OCI-LY1 (cell line): ENCODE measurements around the gene TRMT44.

Source experiments
- H2AFZ ChIP-seq: fragments of 200-600 bp; sonication (generic), shearing (Covaris generic); 2 replicates; pipeline ENCODE4 v1.6.0; 2014; ENCODE audit warnings: antibody characterized with exemption, mild to moderate bottlenecking, low read length
- H3F3A ChIP-seq: fragments of 200-600 bp; sonication (generic), shearing (Covaris generic); 2 replicates; pipeline ENCODE4 v1.6.0; 2014; ENCODE audit warnings: mild to moderate bottlenecking, antibody characterized with exemption, low read length, moderate library complexity; ENCODE audit not compliant: insufficient read depth
- H3K27ac ChIP-seq: fragments of 200-600 bp; sonication (generic); 2 replicates; pipeline ENCODE4 v1.5.1; 2014; ENCODE audit warnings: low read length, mixed run types, mild to moderate bottlenecking, low read depth; ENCODE audit not compliant: poor library complexity, severe bottlenecking
- H3K27me3 ChIP-seq: fragments of 200-600 bp; sonication (generic); 2 replicates; pipeline ENCODE4 v1.6.0; 2014; ENCODE audit warnings: antibody characterized with exemption, mild to moderate bottlenecking, low read length, moderate library complexity; ENCODE audit not compliant: insufficient read depth
- H3K36me3 ChIP-seq: fragments of 200-600 bp; sonication (generic); 2 replicates; pipeline ENCODE4 v1.6.1; 2014; ENCODE audit warnings: mild to moderate bottlenecking, antibody characterized with exemption, low read length, moderate library complexity, mixed read lengths; ENCODE audit not compliant: insufficient read depth
- H3K4me1 ChIP-seq: fragments of 200-600 bp; sonication (generic); 2 replicates; pipeline ENCODE4 v1.5.1; 2014; ENCODE audit warnings: mild to moderate bottlenecking, low read length, moderate library complexity; ENCODE audit not compliant: insufficient read depth, severe bottlenecking
- H3K4me2 ChIP-seq: fragments of 200-600 bp; sonication (generic), shearing (Covaris generic); 2 replicates; pipeline ENCODE4 v1.6.1; 2014; ENCODE audit warnings: low read length
- H3K4me3 ChIP-seq: fragments of 200-600 bp; sonication (generic); 2 replicates; pipeline ENCODE4 v1.5.1; 2014; ENCODE audit warnings: low read length, low read depth, mild to moderate bottlenecking, mixed read lengths; ENCODE audit not compliant: poor library complexity, severe bottlenecking
- H3K79me2 ChIP-seq: fragments of 200-600 bp; shearing (Covaris generic); 2 replicates; pipeline ENCODE4 v1.6.1; 2016; ENCODE audit warnings: mixed run types, low read length, mixed read lengths; ENCODE audit not compliant: insufficient read depth
- H3K9ac ChIP-seq: fragments of 200-600 bp; sonication (generic), shearing (Covaris generic); 2 replicates; pipeline ENCODE4 v1.6.1; 2014; ENCODE audit warnings: mild to moderate bottlenecking, low read length, mixed read lengths
- H3K9me2 ChIP-seq: fragments of 200-600 bp; sonication (generic), shearing (Covaris generic); 2 replicates; pipeline ENCODE4 v1.6.1; 2014; ENCODE audit warnings: low read depth, mild to moderate bottlenecking, low read length, mixed read lengths
- H3K9me3 ChIP-seq: fragments of 200-600 bp; shearing (Covaris generic); 2 replicates; pipeline ENCODE4 v1.6.1; 2014; ENCODE audit warnings: low read length, mixed read lengths
- H4K20me1 ChIP-seq: fragments of 200-600 bp; sonication (generic), shearing (Covaris generic); 2 replicates; pipeline ENCODE4 v1.6.0; 2016; ENCODE audit warnings: mild to moderate bottlenecking, low read length; ENCODE audit not compliant: insufficient read depth
- EZH2 ChIP-seq: fragments of 200-600 bp; sonication (generic), shearing (Covaris generic); IDR thresholded peaks from 2 replicates; pipeline ENCODE4 v1.8.0; 2017; ENCODE audit warnings: borderline replicate concordance, mixed run types, mild to moderate bottlenecking, antibody characterized with exemption, low read length, moderate library complexity, mixed read lengths
- TF ChIP-seq, protein P1 (sequence below): fragments of 200-600 bp; sonication (generic), shearing (Covaris generic); IDR thresholded peaks from 2 replicates; pipeline ENCODE4 v1.5.1; 2017; ENCODE audit warnings: mild to moderate bottlenecking, antibody characterized with exemption, low read length, moderate library complexity, mixed read lengths

TRMT44 gene

DNA sequence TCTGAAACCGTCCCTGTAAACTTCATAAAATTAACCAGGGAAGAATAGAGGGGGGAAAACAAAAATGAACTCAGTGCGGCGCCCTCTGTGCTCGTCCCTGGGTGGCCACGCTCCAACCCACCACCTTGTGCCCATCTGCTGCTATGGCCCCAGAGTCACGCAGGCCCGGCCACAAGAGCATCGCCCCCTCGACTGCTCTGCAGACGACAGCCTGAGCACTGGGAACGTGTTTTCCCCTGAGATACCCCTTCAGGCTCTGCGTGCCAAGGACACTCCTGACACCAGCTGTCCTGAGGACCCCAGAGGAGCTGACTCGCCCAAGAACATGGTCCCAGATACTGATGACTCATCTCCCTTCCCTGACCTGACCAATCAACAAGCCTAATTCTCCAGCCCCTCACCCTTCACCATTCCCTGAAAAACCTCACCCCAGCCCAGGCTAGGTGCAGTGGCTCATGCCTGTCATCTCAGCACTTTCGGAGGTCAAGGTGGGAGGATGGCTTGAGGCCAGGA lies 75.5 kb downstream of the TRMT44 start:
- Histone ChIP-seq H3K9me2 (no peaks in the 10 kb centered on the region), H4K20me1 (no peaks in the 10 kb centered on the region), H3K27me3 (no peaks in the 10 kb centered on the region), H3K79me2 (no peaks in the 10 kb centered on the region), H3K36me3 (no peaks in the 10 kb centered on the region), H3K9ac (no peak overlapping the region), H3K4me2 (no peak overlapping the region), H3K4me3 (no peak overlapping the region), H2AFZ (no peak overlapping the region), H3K9me3 (no peaks in the 10 kb centered on the region), H3F3A (no peaks in the 10 kb centered on the region), H3K27ac (no peak overlapping the region), H3K4me1 (no peaks in the 10 kb centered on the region)
- no peak for TF ChIP-seq EZH2
- TF ChIP-seq, protein P1, sequence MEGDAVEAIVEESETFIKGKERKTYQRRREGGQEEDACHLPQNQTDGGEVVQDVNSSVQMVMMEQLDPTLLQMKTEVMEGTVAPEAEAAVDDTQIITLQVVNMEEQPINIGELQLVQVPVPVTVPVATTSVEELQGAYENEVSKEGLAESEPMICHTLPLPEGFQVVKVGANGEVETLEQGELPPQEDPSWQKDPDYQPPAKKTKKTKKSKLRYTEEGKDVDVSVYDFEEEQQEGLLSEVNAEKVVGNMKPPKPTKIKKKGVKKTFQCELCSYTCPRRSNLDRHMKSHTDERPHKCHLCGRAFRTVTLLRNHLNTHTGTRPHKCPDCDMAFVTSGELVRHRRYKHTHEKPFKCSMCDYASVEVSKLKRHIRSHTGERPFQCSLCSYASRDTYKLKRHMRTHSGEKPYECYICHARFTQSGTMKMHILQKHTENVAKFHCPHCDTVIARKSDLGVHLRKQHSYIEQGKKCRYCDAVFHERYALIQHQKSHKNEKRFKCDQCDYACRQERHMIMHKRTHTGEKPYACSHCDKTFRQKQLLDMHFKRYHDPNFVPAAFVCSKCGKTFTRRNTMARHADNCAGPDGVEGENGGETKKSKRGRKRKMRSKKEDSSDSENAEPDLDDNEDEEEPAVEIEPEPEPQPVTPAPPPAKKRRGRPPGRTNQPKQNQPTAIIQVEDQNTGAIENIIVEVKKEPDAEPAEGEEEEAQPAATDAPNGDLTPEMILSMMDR, result no peak

DNA sequence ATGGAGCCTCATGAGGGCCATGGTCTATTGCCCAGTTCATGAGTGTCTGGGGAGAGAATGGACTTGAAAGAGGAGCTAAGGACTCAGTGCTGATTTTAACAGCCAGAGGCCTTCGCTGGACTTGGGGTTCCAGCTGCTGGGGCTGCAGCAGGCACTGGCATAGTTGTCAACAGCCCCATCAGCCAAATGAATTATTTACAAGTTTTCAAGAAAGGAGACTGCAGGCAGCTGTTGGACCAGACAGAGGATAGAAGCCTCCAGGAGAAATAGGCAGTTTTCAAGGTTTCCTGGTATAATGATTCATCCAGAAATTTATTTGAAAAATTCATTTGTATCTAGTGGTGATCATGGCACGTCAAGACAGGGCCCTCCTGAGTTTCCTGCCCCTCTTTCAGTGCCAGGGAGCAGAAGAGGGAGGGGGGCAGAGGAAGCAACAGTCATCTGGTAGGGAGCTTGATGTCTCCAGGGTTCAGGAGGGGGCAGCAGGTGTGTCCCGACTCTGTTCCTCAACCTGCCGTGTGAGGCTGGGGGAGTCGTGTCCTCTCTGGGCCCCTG lies 76.5 kb downstream of the TRMT44 start:
- Histone ChIP-seq H3K4me2 (no peak overlapping the region), H3K27me3 (no peaks in the 10 kb centered on the region; the same call in 1 of the 2 replicates), H3K27ac (no peak overlapping the region)

DNA sequence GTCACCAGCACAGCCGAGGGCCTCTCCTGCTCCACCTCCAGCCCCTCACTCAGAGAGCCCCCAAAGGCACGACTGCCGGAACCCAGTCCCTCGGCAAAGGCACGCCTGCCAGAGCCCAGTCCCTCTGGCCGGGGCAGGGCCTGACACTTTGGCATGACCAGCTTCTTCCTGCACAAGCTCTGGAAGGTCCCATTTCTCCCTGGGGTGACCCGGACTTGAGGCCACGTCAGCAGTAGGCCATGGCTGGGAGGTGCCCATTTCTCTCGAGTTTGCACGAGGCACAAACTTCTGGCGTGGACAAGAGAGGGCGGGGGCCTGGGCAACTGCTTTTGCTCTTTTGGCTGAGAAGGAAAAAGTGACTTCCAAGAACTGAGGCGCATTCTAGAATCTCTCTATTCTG lies 77.4 kb downstream of the TRMT44 start:
- H3K9me2 ChIP-seq, result no peaks in the 10 kb centered on the region
- no peaks in the 10 kb centered on the region for H3F3A ChIP-seq
- TF ChIP-seq, protein P1, result no peak
- no peak for TF ChIP-seq EZH2
- no peaks in the 10 kb centered on the region for H4K20me1 ChIP-seq
- H3K9me3 ChIP-seq, result no peaks in the 10 kb centered on the region
- no peaks in the 10 kb centered on the region for H3K4me1 ChIP-seq
- H2AFZ ChIP-seq, result no peak overlapping the region
- no peaks in the 10 kb centered on the region; the same call in 1 of the 2 replicates for H3K27me3 ChIP-seq
- no peak overlapping the region for H3K9ac ChIP-seq
- no peak overlapping the region for H3K4me3 ChIP-seq
- no peak overlapping the region for H3K4me2 ChIP-seq
- H3K27ac ChIP-seq, result no peak overlapping the region
- no peaks in the 10 kb centered on the region for H3K36me3 ChIP-seq
- no peaks in the 10 kb centered on the region for H3K79me2 ChIP-seq

More for the DNA sequence above, 76.5 kb downstream of the TRMT44 start:
- no peak overlapping the region for H2AFZ ChIP-seq
- no peaks in the 10 kb centered on the region for H3K9me3 ChIP-seq
- TF ChIP-seq, protein P1, result no peak
- no peak for TF ChIP-seq EZH2
- no peaks in the 10 kb centered on the region for H3K79me2 ChIP-seq
- H3K36me3 ChIP-seq, result no peaks in the 10 kb centered on the region
- H4K20me1 ChIP-seq, result no peaks in the 10 kb centered on the region
- no peaks in the 10 kb centered on the region for H3K9me2 ChIP-seq
- no peak overlapping the region for H3K9ac ChIP-seq
- no peak overlapping the region for H3K4me3 ChIP-seq
- no peaks in the 10 kb centered on the region for H3F3A ChIP-seq
- H3K4me1 ChIP-seq, result no peaks in the 10 kb centered on the region
